Coronary artery (tissue), 2 donors: Measurements from ENCODE around the gene HNRNPH1.

Experiments used
- DNase-seq: peaks from one replicate; pipeline ENCODE4 v3.0.0-alpha.2; 2017; ENCODE audit warnings: low spot score
- H3K27ac ChIP-seq, 2 donors: fragments of 200-600 bp; sonication (generic); one replicate each; pipeline ENCODE4 v1.5.1; 2016 to 2019
- H3K4me3 ChIP-seq: fragments of 200-600 bp; sonication (generic); 2 replicates; pipeline ENCODE4 v1.5.1; 2016; ENCODE audit warnings: mild to moderate bottlenecking, moderate library complexity
- TF ChIP-seq, protein P1 (sequence below): fragments of 200-600 bp; sonication (generic); IDR thresholded peaks from one replicate; pipeline ENCODE4 v1.5.1; 2019; ENCODE audit warnings: antibody characterized with exemption

HNRNPH1 gene

DNA sequence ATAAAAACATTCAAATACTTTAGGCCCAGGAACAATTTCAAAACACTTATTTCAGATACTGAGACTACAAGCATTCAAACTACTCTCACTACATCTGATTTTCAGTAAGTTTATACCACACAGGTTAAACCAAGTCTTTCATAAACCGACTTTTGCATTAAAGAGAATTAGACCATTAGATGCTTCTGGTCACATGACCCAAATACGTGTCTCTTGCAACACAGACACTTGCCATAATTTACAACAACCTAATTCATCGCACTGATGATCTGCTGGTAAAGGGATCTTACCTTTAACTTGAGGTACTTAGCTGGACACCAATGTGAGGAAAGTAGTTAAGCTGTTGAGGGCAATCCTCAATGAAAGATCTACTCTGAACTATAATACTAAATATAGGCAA is 3.2 kb downstream of the HNRNPH1 start:
- no peak for DNase-seq
- Histone ChIP-seq H3K27ac (peak overlapping the region; percentile 48 to 90), H3K4me3 (peak overlapping the region; percentile 96)
- TF ChIP-seq, protein P1, sequence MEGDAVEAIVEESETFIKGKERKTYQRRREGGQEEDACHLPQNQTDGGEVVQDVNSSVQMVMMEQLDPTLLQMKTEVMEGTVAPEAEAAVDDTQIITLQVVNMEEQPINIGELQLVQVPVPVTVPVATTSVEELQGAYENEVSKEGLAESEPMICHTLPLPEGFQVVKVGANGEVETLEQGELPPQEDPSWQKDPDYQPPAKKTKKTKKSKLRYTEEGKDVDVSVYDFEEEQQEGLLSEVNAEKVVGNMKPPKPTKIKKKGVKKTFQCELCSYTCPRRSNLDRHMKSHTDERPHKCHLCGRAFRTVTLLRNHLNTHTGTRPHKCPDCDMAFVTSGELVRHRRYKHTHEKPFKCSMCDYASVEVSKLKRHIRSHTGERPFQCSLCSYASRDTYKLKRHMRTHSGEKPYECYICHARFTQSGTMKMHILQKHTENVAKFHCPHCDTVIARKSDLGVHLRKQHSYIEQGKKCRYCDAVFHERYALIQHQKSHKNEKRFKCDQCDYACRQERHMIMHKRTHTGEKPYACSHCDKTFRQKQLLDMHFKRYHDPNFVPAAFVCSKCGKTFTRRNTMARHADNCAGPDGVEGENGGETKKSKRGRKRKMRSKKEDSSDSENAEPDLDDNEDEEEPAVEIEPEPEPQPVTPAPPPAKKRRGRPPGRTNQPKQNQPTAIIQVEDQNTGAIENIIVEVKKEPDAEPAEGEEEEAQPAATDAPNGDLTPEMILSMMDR, result no peak

DNA sequence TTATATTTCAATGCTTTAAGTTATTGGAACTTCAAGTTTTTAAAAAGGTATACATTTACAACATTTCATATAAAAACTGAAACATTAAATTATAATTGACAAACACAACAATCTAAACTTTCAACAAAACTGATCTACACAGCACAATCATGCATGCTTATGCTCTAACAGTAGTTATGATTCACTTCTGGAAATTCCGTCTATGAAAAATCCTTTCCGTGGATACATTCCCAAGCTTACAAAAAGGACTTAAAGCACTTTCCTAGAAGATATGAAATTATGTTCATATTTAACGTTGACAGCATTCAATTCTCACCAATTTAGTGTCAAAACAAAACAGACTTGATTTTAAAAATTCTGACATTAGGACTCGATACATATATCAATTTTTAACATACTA is 3.7 kb downstream of the HNRNPH1 start:
- peak overlapping the region; percentile 96 for H3K4me3 ChIP-seq
- DNase-seq, result no peak
- TF ChIP-seq, protein P1, result no peak
- H3K27ac ChIP-seq, result peak overlapping the region in 1 of 2 donors; percentile 90

DNA sequence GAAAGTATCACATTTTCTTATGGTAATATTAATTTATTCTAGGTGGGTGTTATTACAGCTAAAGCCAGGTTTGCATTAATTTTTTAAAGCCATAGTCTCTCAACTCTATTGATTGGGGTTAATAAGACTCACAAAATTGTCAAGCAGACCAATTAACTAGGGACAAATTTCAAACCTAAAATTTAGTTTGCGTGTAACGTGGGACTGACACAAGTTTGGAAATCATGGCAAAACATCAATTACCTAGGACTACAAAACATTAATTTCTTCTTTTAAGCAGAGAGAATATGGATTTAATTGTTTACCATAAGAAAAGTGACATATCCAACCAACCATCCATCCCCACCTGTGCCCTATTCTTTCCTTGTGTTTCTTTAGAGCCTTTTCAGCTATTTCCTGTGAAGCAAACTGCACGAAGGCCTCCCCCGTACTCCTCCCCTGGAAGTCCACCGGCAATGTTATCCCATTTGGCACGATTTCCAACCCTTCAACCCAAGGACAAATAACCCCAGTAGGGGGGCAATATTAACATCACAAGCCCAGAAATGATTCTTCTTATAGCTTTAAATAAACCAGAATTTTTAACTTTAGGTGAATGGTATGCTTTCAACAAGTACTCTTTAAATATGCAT is 4.4 kb downstream of the HNRNPH1 start:
- Histone ChIP-seq H3K4me3 (peak overlapping the region; percentile 96), H3K27ac (no peak overlapping the region)
- TF ChIP-seq, protein P1, result no peak
- no peak for DNase-seq

DNA sequence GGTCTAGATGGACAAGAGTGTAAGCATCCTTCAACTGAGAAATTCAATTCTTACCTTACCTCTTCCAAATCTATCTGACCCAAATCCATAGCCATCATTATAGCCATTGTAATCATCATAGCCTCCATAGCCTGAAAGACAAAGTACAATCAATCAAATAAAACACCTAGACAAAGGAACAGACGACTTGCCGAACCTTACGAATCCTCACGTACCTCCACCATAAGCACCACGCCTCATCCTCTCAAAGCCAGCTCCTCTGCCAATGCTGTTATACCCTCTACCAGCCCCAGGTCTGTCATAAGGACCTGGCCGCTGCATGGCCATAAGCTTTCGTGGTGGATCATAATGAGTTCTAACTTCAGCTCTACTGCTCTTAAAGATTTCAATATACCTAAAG is 5.5 kb downstream of the HNRNPH1 start:
- TF ChIP-seq, protein P1, result no peak
- Histone ChIP-seq H3K27ac (no peak overlapping the region), H3K4me3 (no peak overlapping the region)
- DNase-seq, result no peak

DNA sequence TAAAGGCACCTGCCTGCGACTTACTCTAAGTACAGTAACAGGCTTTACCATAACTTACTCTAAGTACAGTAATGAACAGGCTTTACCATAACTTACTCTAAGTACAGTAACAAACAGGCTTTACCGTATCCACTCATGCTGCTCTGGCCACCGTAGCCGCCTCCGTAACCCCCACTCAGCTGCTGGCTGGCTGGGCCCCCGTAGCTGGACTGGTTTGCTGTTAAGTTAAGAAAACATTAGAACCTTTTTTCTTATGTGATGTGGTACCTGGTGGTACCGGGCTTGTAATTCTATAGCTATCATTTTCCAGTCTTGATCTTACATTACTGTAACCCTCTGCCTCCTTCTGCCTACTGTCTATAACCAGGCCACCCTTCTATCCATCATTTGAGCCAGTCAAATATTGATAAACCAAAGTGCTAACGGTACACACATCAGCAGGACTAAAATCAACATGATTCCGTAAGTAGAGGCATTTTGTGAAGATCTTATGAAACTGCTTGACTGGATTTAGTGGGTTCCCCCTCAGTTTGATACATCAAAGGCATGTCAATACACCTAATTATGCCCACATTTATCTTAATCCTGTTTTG is 7.4 kb downstream of the HNRNPH1 start:
- TF ChIP-seq, protein P1, result no peak
- DNase-seq, result no peak
- no peak overlapping the region for H3K4me3 ChIP-seq
- H3K27ac ChIP-seq, result no peak overlapping the region

DNA sequence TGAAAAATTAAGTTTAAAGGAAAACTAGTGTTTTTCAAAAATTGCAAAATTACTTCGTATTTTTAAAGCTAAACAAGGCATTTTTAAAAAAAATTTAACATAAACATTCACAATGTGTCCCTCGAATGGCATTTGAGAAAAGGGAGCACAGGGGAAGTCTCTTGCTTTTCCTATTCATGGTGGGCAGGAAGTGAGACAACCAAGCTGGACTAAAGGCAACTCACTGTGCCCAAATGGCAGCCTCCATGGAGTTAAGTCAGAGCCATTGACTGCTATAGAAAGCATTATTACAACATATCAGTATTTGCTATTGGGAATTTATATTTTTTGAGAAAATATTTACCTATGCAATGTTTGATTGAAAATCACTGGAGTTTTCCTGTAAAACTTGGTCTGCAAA is 8.3 kb downstream of the HNRNPH1 start:
- no peak overlapping the region for H3K4me3 ChIP-seq
- H3K27ac ChIP-seq, result no peak overlapping the region
- TF ChIP-seq, protein P1, result no peak
- DNase-seq, result no peak

DNA sequence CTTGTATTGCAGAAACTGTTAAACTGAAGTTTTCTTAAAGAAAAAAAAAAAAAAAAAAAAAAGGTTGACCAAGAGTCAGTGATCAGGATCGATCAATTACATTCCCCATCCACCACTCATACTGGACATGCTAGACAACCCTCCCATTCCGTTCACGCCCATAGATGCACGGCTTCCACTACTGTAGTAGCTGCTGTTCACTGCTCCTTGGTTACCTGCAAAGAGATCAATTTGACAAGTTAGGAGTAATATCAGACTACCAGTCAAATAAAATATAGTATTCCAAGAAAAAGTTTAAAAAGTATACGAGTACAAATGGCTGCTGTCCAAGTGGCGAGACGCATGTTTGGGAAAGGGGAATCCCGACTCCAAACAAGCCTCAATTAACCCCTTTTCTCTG is 8.7 kb downstream of the HNRNPH1 start:
- TF ChIP-seq, protein P1, result no peak
- Histone ChIP-seq H3K4me3 (no peak overlapping the region), H3K27ac (no peak overlapping the region)
- no peak for DNase-seq
